K562 (cell line): ENCODE measurements around the gene TRIP6. TPM values are rescaled to one million over a fixed set of nuclear protein-coding genes. Genes with fewer than 3 reads are reported as not detected.
A peak's percentile ranks its signal among the peaks of the same experiment; 100 is the strongest.

Experiments
- ARID1B ChIP-seq: fragments of 450-650 bp; IDR thresholded peaks from 2 replicates; pipeline ENCODE4 v1.6.1; 2016; ENCODE audit warnings: antibody characterized with exemption, mild to moderate bottlenecking, inconsistent platforms
- CBX1 ChIP-seq: sonication (generic); IDR thresholded peaks from 2 replicates; pipeline ENCODE4 v1.6.1; 2016; ENCODE audit warnings: antibody characterized with exemption, low read depth, mild to moderate bottlenecking
- DNMT1 ChIP-seq: fragments of 450-650 bp; IDR thresholded peaks from 2 replicates; pipeline ENCODE4 v1.6.1; 2016; ENCODE audit warnings: antibody characterized with exemption, mild to moderate bottlenecking
- HDAC3 ChIP-seq: fragments of 450-650 bp; IDR thresholded peaks from 2 replicates; pipeline ENCODE4 v1.6.1; 2018; ENCODE audit warnings: borderline replicate concordance, mild to moderate bottlenecking, moderate library complexity; ENCODE audit not compliant: partially characterized antibody
- POLR2A ChIP-seq: fragments of 450-650 bp; conservative IDR thresholded peaks from 2 replicates; pipeline ENCODE4 v1.6.1; 2016
- RNF2 ChIP-seq: sonication (generic); IDR thresholded peaks from 2 replicates; pipeline ENCODE4 v1.6.1; 2016
- U2AF1 ChIP-seq: fragments of 200-400 bp; formaldehyde crosslinking; optimal IDR thresholded peaks from 2 replicates; pipeline ENCODE3; 2017; ENCODE audit warnings: mild to moderate bottlenecking, low read depth, low read length, moderate library complexity
- XRCC3 ChIP-seq: fragments of 450-650 bp; IDR thresholded peaks from 2 replicates; pipeline ENCODE4 v1.6.1; 2017; ENCODE audit warnings: mild to moderate bottlenecking, moderate library complexity
- ZNF668 ChIP-seq: fragments of 250-450 bp; sonication (Bioruptor Pico); IDR thresholded peaks from 2 replicates; pipeline ENCODE4 v1.8.0; 2022; ENCODE audit warnings: mild to moderate bottlenecking, inconsistent platforms
- ZNF695 ChIP-seq: fragments of 450-650 bp; formaldehyde crosslinking; IDR thresholded peaks from 2 replicates; pipeline ENCODE4 v1.4.0; 2020; ENCODE audit warnings: mild to moderate bottlenecking, moderate library complexity
- polyA plus RNA-seq, 8 experiments: library from polyadenylated mRNA; depleted of rRNA in 4 of 8; stranded (reverse) in 5 of 8; unstranded in 3 of 8; fragments of >200 nt; fragmentation: Nextera tagmentation in 2 of 8; fragmentation: Illumina TruSeq in 1 of 8; extraction: Ambion mirVana in 2 of 8; extraction: Trizol in 1 of 8; gene quantifications; 2 replicates each; pipeline versions ENCODE4 v1.2.1 to v1.2.3, GENCODE V29; 2011 to 2014; ENCODE audit warnings: inconsistent platforms in 1 of 8, missing spikeins in 1 of 8
- total RNA-seq, 7 experiments: library from RNA; depleted of rRNA in 6 of 7; stranded (reverse); fragments of >200 nt in 6 of 7; fragmentation: Illumina TruSeq in 2 of 7; extraction: Trizol in 2 of 7; gene quantifications; 2 replicates each; pipeline versions ENCODE4 v1.2.1 to v1.2.3, GENCODE V29; 2011 to 2021; ENCODE audit warnings: low replicate concordance in 1 of 7
- TF ChIP-seq, protein P1 (sequence below): fragments of 450-650 bp; IDR thresholded peaks from 2 replicates; pipeline ENCODE4 v1.6.1; 2017; ENCODE audit warnings: antibody characterized with exemption, mild to moderate bottlenecking
- TF ChIP-seq, protein P2 (sequence below): sonication (generic); formaldehyde crosslinking; IDR thresholded peaks from 2 replicates; pipeline ENCODE4 v1.8.1; 2023; ENCODE audit warnings: mild to moderate bottlenecking, missing genetic modification reagents
- TF ChIP-seq, protein P3 (sequence below): fragments of 450-650 bp; IDR thresholded peaks from 2 replicates; pipeline ENCODE4 v1.6.1; 2016; ENCODE audit warnings: borderline replicate concordance
- TF ChIP-seq, protein P4 (sequence below): fragments of 250-450 bp; sonication (Bioruptor Pico); IDR thresholded peaks from 2 replicates; pipeline ENCODE4 v1.8.0; 2021; ENCODE audit warnings: borderline replicate concordance, mild to moderate bottlenecking, moderate library complexity; ENCODE audit not compliant: poor library complexity, severe bottlenecking
- TF ChIP-seq, protein P5 (sequence below): sonication (generic); formaldehyde crosslinking; IDR thresholded peaks from 2 replicates; pipeline ENCODE4 v1.8.0; 2022; ENCODE audit warnings: mild to moderate bottlenecking, missing genetic modification reagents

TRIP6 gene
- total and polyA plus RNA-seq, 9 of the 15 experiments (the other 6 are each of a cell fraction or from before 2014, with no cell fraction given): 5.9 to 141 (median 54.0) TPM

DNA sequence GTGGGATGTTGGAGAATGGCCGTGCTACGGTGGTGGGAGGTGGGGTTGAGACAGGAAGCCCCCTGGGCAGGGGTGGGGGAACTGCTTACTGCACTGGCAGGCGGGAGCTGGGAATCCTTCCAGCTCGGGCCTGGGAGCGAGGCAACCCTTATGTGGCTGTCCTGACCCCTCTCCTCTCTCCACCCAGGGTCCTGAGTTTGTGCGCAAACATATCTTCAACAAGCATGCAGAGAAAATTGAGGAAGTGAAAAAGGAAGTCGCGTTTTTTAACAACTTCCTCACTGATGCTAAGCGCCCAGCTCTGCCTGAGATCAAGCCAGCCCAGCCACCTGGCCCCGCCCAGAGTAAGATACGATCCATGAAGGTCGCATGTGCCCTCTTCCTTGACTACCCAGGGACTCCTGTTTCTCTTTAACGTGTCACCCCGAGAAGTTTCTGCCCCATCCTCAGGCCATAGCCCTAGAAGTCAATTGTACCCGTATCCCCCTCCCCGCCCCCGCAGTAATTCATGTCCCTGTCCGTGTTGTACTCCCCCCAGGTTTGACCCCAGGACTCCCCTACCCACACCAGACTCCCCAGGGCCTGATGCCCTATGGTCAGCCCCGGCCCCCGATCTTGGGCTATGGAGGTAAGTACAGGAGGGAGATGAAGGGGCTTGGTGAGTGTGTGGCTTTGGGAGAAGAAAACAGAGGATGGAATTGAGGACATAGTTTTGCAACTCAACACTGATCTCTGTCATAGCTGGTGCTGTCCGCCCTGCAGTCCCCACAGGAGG, 20.5 kb downstream of the TRIP6 start (continued):
- TF ChIP-seq ZNF695 (CRISPR knock-in tag) (no peak), POLR2A (0 out of 2 replicates have a peak, but pooled peaks have one; percentile 3), HDAC3 (no peak), XRCC3 (no peak), ARID1B (peak; percentile 40; the same call in 1 of the 2 replicates), DNMT1 (no peak), CBX1 (no peak; the same call in 1 of the 2 replicates), RNF2 (no peak), U2AF1 (no peak), ZNF668 (CRISPR knock-in tag) (no peak)
- TF ChIP-seq, protein P1, sequence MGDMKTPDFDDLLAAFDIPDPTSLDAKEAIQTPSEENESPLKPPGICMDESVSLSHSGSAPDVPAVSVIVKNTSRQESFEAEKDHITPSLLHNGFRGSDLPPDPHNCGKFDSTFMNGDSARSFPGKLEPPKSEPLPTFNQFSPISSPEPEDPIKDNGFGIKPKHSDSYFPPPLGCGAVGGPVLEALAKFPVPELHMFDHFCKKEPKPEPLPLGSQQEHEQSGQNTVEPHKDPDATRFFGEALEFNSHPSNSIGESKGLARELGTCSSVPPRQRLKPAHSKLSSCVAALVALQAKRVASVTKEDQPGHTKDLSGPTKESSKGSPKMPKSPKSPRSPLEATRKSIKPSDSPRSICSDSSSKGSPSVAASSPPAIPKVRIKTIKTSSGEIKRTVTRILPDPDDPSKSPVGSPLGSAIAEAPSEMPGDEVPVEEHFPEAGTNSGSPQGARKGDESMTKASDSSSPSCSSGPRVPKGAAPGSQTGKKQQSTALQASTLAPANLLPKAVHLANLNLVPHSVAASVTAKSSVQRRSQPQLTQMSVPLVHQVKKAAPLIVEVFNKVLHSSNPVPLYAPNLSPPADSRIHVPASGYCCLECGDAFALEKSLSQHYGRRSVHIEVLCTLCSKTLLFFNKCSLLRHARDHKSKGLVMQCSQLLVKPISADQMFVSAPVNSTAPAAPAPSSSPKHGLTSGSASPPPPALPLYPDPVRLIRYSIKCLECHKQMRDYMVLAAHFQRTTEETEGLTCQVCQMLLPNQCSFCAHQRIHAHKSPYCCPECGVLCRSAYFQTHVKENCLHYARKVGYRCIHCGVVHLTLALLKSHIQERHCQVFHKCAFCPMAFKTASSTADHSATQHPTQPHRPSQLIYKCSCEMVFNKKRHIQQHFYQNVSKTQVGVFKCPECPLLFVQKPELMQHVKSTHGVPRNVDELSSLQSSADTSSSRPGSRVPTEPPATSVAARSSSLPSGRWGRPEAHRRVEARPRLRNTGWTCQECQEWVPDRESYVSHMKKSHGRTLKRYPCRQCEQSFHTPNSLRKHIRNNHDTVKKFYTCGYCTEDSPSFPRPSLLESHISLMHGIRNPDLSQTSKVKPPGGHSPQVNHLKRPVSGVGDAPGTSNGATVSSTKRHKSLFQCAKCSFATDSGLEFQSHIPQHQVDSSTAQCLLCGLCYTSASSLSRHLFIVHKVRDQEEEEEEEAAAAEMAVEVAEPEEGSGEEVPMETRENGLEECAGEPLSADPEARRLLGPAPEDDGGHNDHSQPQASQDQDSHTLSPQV: peak; percentile 61; the same call in 1 of the 2 replicates
- TF ChIP-seq, protein P2, sequence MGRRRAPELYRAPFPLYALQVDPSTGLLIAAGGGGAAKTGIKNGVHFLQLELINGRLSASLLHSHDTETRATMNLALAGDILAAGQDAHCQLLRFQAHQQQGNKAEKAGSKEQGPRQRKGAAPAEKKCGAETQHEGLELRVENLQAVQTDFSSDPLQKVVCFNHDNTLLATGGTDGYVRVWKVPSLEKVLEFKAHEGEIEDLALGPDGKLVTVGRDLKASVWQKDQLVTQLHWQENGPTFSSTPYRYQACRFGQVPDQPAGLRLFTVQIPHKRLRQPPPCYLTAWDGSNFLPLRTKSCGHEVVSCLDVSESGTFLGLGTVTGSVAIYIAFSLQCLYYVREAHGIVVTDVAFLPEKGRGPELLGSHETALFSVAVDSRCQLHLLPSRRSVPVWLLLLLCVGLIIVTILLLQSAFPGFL: 0 out of 2 replicates have a peak, but pooled peaks have one; percentile 20
- TF ChIP-seq, protein P3, sequence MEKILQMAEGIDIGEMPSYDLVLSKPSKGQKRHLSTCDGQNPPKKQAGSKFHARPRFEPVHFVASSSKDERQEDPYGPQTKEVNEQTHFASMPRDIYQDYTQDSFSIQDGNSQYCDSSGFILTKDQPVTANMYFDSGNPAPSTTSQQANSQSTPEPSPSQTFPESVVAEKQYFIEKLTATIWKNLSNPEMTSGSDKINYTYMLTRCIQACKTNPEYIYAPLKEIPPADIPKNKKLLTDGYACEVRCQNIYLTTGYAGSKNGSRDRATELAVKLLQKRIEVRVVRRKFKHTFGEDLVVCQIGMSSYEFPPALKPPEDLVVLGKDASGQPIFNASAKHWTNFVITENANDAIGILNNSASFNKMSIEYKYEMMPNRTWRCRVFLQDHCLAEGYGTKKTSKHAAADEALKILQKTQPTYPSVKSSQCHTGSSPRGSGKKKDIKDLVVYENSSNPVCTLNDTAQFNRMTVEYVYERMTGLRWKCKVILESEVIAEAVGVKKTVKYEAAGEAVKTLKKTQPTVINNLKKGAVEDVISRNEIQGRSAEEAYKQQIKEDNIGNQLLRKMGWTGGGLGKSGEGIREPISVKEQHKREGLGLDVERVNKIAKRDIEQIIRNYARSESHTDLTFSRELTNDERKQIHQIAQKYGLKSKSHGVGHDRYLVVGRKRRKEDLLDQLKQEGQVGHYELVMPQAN: peak; percentile 30; the same call in 1 of the 2 replicates
- TF ChIP-seq, protein P4, sequence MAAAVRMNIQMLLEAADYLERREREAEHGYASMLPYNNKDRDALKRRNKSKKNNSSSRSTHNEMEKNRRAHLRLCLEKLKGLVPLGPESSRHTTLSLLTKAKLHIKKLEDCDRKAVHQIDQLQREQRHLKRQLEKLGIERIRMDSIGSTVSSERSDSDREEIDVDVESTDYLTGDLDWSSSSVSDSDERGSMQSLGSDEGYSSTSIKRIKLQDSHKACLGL (CRISPR knock-in tag): no peak
- TF ChIP-seq, protein P5, sequence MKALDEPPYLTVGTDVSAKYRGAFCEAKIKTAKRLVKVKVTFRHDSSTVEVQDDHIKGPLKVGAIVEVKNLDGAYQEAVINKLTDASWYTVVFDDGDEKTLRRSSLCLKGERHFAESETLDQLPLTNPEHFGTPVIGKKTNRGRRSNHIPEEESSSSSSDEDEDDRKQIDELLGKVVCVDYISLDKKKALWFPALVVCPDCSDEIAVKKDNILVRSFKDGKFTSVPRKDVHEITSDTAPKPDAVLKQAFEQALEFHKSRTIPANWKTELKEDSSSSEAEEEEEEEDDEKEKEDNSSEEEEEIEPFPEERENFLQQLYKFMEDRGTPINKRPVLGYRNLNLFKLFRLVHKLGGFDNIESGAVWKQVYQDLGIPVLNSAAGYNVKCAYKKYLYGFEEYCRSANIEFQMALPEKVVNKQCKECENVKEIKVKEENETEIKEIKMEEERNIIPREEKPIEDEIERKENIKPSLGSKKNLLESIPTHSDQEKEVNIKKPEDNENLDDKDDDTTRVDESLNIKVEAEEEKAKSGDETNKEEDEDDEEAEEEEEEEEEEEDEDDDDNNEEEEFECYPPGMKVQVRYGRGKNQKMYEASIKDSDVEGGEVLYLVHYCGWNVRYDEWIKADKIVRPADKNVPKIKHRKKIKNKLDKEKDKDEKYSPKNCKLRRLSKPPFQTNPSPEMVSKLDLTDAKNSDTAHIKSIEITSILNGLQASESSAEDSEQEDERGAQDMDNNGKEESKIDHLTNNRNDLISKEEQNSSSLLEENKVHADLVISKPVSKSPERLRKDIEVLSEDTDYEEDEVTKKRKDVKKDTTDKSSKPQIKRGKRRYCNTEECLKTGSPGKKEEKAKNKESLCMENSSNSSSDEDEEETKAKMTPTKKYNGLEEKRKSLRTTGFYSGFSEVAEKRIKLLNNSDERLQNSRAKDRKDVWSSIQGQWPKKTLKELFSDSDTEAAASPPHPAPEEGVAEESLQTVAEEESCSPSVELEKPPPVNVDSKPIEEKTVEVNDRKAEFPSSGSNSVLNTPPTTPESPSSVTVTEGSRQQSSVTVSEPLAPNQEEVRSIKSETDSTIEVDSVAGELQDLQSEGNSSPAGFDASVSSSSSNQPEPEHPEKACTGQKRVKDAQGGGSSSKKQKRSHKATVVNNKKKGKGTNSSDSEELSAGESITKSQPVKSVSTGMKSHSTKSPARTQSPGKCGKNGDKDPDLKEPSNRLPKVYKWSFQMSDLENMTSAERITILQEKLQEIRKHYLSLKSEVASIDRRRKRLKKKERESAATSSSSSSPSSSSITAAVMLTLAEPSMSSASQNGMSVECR: 0 out of 2 replicates have a peak, but pooled peaks have one; percentile 44
